Putamen (tissue), 1 donor: ENCODE results near the gene ITGB2.
"Not testable (repeated sequence)": the region's sequence is repeated elsewhere in the genome, so short reads cannot be mapped to it uniquely, and the experiment has no call there.

Experiments
- DNase-seq: peaks from one replicate; pipeline ENCODE4 v3.0.0-alpha.2; 2016; ENCODE audit warnings: low spot score

ITGB2 gene

GRCh38 chr21:44940116-44940631 is 19.5 kb upstream of the ITGB2 start:
- no peak for DNase-seq

GRCh38 chr21:44939532-44940115 is 18.9 kb upstream of the ITGB2 start, which contains the start of gene SLX9:
Gene SLX9 (plus strand): TSS chr21:44940029. CDS start chr21:44940058, 29 bp downstream.
- peak; percentile 77 for DNase-seq

- no peak for DNase-seq
Measured at GRCh38 chr21:44938772-44939531, 18.3 kb upstream of the ITGB2 start.

GRCh38 chr21:44935533-44935927 is 14.8 kb upstream of the ITGB2 start:
- DNase-seq = no peak

- DNase-seq = no peak
Measured at GRCh38 chr21:44934797-44935532, 14.3 kb upstream of the ITGB2 start.

- DNase-seq = no peak
Measured at GRCh38 chr21:44934276-44934675, 13.6 kb upstream of the ITGB2 start.

GRCh38 chr21:44933918-44934260 is 13.2 kb upstream of the ITGB2 start:
- DNase-seq = no peak

- no peak for DNase-seq
Measured at GRCh38 chr21:44933199-44933917, 12.7 kb upstream of the ITGB2 start.

GRCh38 chr21:44932408-44933181 is 11.9 kb upstream of the ITGB2 start:
- no peak for DNase-seq

GRCh38 chr21:44931501-44932407 is 11.1 kb upstream of the ITGB2 start:
- DNase-seq = no peak

- no peak for DNase-seq
Measured at GRCh38 chr21:44931137-44931500, 10.4 kb upstream of the ITGB2 start.

GRCh38 chr21:44930543-44930981 is 9.9 kb upstream of the ITGB2 start:
- DNase-seq = no peak

GRCh38 chr21:44929799-44930542 is 9.3 kb upstream of the ITGB2 start:
- DNase-seq = no peak

- no peak for DNase-seq
Measured at GRCh38 chr21:44929242-44929798, 8.6 kb upstream of the ITGB2 start.

GRCh38 chr21:44928500-44929241 is 8.0 kb upstream of the ITGB2 start:
- not testable (repeated sequence) for DNase-seq

GRCh38 chr21:44927587-44928461 is 7.1 kb upstream of the ITGB2 start:
- peak; percentile 82 for DNase-seq

- no peak for DNase-seq
Measured at GRCh38 chr21:44927259-44927586, 6.5 kb upstream of the ITGB2 start.
